GM23338 (cell line): ENCODE results near the gene C14orf119. TPM values are rescaled to one million over a fixed set of nuclear protein-coding genes. Genes with fewer than 3 reads are reported as not detected.

ENCODE experiments used
- ATAC-seq: fragments of 200-7000 bp; cut with Tn5 transposase; 3 replicates; pipeline ENCODE4 v1.9.1; 2020
- DNase-seq: peaks from one replicate; pipeline ENCODE4 v3.0.0-alpha.2; 2015; ENCODE audit warnings: low spot score
- H2AFZ ChIP-seq: fragments of 200-600 bp; sonication (generic); 2 replicates; pipeline ENCODE4 v1.8.0; 2016; ENCODE audit warnings: antibody characterized with exemption, mild to moderate bottlenecking, moderate library complexity
- H3F3A ChIP-seq: fragments of 200-600 bp; sonication (generic); replicated peaks from 2 replicates; pipeline ENCODE4 v1.8.0; 2017; ENCODE audit warnings: antibody characterized with exemption, mixed run types, low read depth
- H3K27ac ChIP-seq: fragments of 200-600 bp; sonication (generic); 2 replicates; pipeline ENCODE4 v1.6.1; 2016; ENCODE audit warnings: low read depth
- H3K27me3 ChIP-seq: fragments of 200-600 bp; sonication (generic); 2 replicates; pipeline ENCODE4 v1.8.0; 2016; ENCODE audit warnings: mild to moderate bottlenecking, mixed run types, moderate library complexity; ENCODE audit not compliant: insufficient read depth
- H3K36me3 ChIP-seq: fragments of 200-600 bp; sonication (generic); 2 replicates; pipeline ENCODE4 v1.8.0; 2016; ENCODE audit warnings: mild to moderate bottlenecking; ENCODE audit not compliant: insufficient read depth
- H3K4me1 ChIP-seq: fragments of 200-600 bp; sonication (generic); 2 replicates; pipeline ENCODE4 v1.8.0; 2016; ENCODE audit warnings: mild to moderate bottlenecking, moderate library complexity; ENCODE audit not compliant: insufficient read depth
- H3K4me2 ChIP-seq: fragments of 200-600 bp; sonication (generic); 2 replicates; pipeline ENCODE4 v1.7.1; 2017; ENCODE audit warnings: mixed run types
- H3K4me3 ChIP-seq: fragments of 200-600 bp; sonication (generic); 2 replicates; pipeline ENCODE4 v1.6.1; 2016; ENCODE audit warnings: mixed run types
- H3K79me2 ChIP-seq: fragments of 200-600 bp; sonication (generic); replicated peaks from 2 replicates; pipeline ENCODE4 v1.8.0; 2017; ENCODE audit warnings: mild to moderate bottlenecking; ENCODE audit not compliant: insufficient read depth
- H3K9me2 ChIP-seq: fragments of 200-600 bp; sonication (generic); 2 replicates; pipeline ENCODE4 v1.8.0; 2017; ENCODE audit not compliant: insufficient read depth
- H4K20me1 ChIP-seq: fragments of 200-600 bp; sonication (generic); replicated peaks from 2 replicates; pipeline ENCODE4 v1.8.0; 2017; ENCODE audit warnings: mild to moderate bottlenecking; ENCODE audit not compliant: insufficient read depth
- H3K27ac Mint-ChIP-seq: 2 replicates; pipeline ENCODE4 v1.8.0; 2020; ENCODE audit warnings: inconsistent platforms, mild to moderate bottlenecking, moderate library complexity, mixed read lengths
- H3K27me3 Mint-ChIP-seq: 3 replicates; pipeline ENCODE4 v1.8.0; 2022; ENCODE audit warnings: low read depth, mild to moderate bottlenecking, moderate library complexity, mixed read lengths, inconsistent platforms; ENCODE audit not compliant: insufficient read depth, poor library complexity
- H3K36me3 Mint-ChIP-seq: 3 replicates; pipeline ENCODE4 v1.8.0; 2021; ENCODE audit warnings: low read depth, mild to moderate bottlenecking, inconsistent platforms, moderate library complexity, mixed read lengths
- H3K4me1 Mint-ChIP-seq: 3 replicates; pipeline ENCODE4 v1.8.0; 2020; ENCODE audit warnings: mild to moderate bottlenecking, inconsistent platforms, mixed read lengths
- H3K4me3 Mint-ChIP-seq: 3 replicates; pipeline ENCODE4 v1.8.0; 2021; ENCODE audit warnings: moderate library complexity, mild to moderate bottlenecking, inconsistent platforms, mixed read lengths
- H3K9me3 Mint-ChIP-seq: 3 replicates; pipeline ENCODE4 v1.8.0; 2020; ENCODE audit warnings: moderate library complexity, mild to moderate bottlenecking, inconsistent platforms, mixed read lengths
- CTCF ChIP-seq, 2 experiments: fragments of 200-600 bp in 1 of 2; sonication (generic) in 1 of 2; conservative IDR thresholded peaks; 2 replicates each; pipeline versions ENCODE4 v1.5.1 to v1.6.1; 2016 to 2017; ENCODE audit warnings: antibody characterized with exemption in 2 of 2, low read depth in 2 of 2, mild to moderate bottlenecking in 2 of 2, moderate library complexity in 1 of 2
- ETS1 ChIP-seq: IDR thresholded peaks from 2 replicates; pipeline ENCODE4 v1.6.1; 2016; ENCODE audit warnings: antibody characterized with exemption
- EZH2 ChIP-seq: fragments of 200-600 bp; sonication (generic); IDR thresholded peaks from one replicate; pipeline ENCODE4 v1.8.0; 2017; ENCODE audit warnings: antibody characterized with exemption, mild to moderate bottlenecking, low read depth; ENCODE audit not compliant: unreplicated experiment
- EZH2phosphoT487 ChIP-seq: fragments of 200-600 bp; sonication (generic); IDR thresholded peaks from one replicate; pipeline ENCODE4 v1.8.1; 2018; ENCODE audit warnings: antibody characterized with exemption; ENCODE audit not compliant: unreplicated experiment
- JUNB ChIP-seq: IDR thresholded peaks from one replicate; pipeline ENCODE4 v1.6.1; 2016; ENCODE audit warnings: antibody characterized with exemption; ENCODE audit not compliant: unreplicated experiment
- STAT1 ChIP-seq: IDR thresholded peaks from one replicate; pipeline ENCODE4 v1.6.1; 2016; ENCODE audit warnings: antibody characterized with exemption; ENCODE audit not compliant: unreplicated experiment
- ZNF114 ChIP-seq: fragments of 250-450 bp; sonication (Bioruptor Pico); IDR thresholded peaks from 2 replicates; pipeline ENCODE4 v1.5.0; 2020; ENCODE audit warnings: mild to moderate bottlenecking, moderate library complexity
- ZNF462 ChIP-seq: fragments of 250-450 bp; sonication (Bioruptor Pico); IDR thresholded peaks from 2 replicates; pipeline ENCODE4 v1.5.0; 2020; ENCODE audit warnings: mild to moderate bottlenecking, moderate library complexity
- polyA plus RNA-seq: library from polyadenylated mRNA; unstranded; fragments of >200 nt; fragmentation: Nextera tagmentation; extraction: Ambion mirVana; gene quantifications from 2 replicates; pipeline ENCODE4 v1.2.1, GENCODE V29; 2016
- total RNA-seq: library from RNA; depleted of rRNA; stranded (reverse); fragments of >200 nt; shearing (Covaris generic); gene quantifications from 2 replicates; pipeline ENCODE4 v1.2.3, GENCODE V29; 2014

The C14orf119 gene
- total and polyA plus RNA-seq, 2 experiments from 2014 or later = 49.4 to 118 TPM

- Histone ChIP-seq H3K4me3 (no peak overlapping the region), H3K4me1 (peaks cover 14% of the 10 kb centered on the region; the same call in 1 of the 2 replicates), H3K4me2 (no peak overlapping the region), H3K27ac (no peak overlapping the region), H3K27me3 (peaks cover 4% of the 10 kb centered on the region; the same call in 1 of the 2 replicates), H2AFZ (no peak overlapping the region), H4K20me1 (no peaks in the 10 kb centered on the region; the same call in 1 of the 2 replicates), H3F3A (peaks cover 5% of the 10 kb centered on the region), H3K36me3 (no peaks in the 10 kb centered on the region; the same call in 1 of the 2 replicates), H3K9me2 (no peaks in the 10 kb centered on the region), H3K79me2 (no peaks in the 10 kb centered on the region)
- Mint-ChIP-seq H3K36me3 (peaks cover 26% of the 10 kb centered on the region), H3K27me3 (peaks cover 12% of the 10 kb centered on the region), H3K9me3 (no peaks in the 10 kb centered on the region), H3K4me3 (no peak overlapping the region), H3K4me1 (peaks cover 15% of the 10 kb centered on the region), H3K27ac (no peak overlapping the region)
- TF ChIP-seq CTCF (conservative IDR thresholded peaks at IDR 0.05; ENCODE audit: low read depth in 2 of 2) (peak; percentile 53 to 80), STAT1 (no peak)
- DNase-seq (peak; percentile 52), ATAC-seq (no peak)
Observed at GRCh38 chr14:23054000-23054811, 41.1 kb upstream of the C14orf119 start.

GRCh38 chr14:23055147-23055550 lies 40.2 kb upstream of the C14orf119 start:
- Mint-ChIP-seq H3K9me3 (no peaks in the 10 kb centered on the region), H3K27ac (no peak overlapping the region), H3K36me3 (peaks cover 31% of the 10 kb centered on the region), H3K27me3 (peaks cover 18% of the 10 kb centered on the region), H3K4me1 (peaks cover 15% of the 10 kb centered on the region), H3K4me3 (no peak overlapping the region; the same call in 2 of the 3 replicates)
- H3K27me3 ChIP-seq = peaks cover 4% of the 10 kb centered on the region; the same call in 1 of the 2 replicates
- peaks cover 12% of the 10 kb centered on the region for H3F3A ChIP-seq
- peaks cover under 1% of the 10 kb centered on the region for H3K36me3 ChIP-seq
- H3K9me2 ChIP-seq = no peaks in the 10 kb centered on the region
- ATAC-seq (no peak), DNase-seq (no peak)
- H3K4me3 ChIP-seq = no peak overlapping the region
- H4K20me1 ChIP-seq = peaks cover 4% of the 10 kb centered on the region; the same call in 1 of the 2 replicates
- no peaks in the 10 kb centered on the region for H3K79me2 ChIP-seq
- H3K4me1 ChIP-seq = peaks cover 14% of the 10 kb centered on the region; the same call in 1 of the 2 replicates
- H2AFZ ChIP-seq = no peak overlapping the region
- no peak overlapping the region for H3K27ac ChIP-seq
- H3K4me2 ChIP-seq = no peak overlapping the region
- TF ChIP-seq ZNF462 (CRISPR knock-in tag) (no peak), STAT1 (no peak), CTCF (conservative IDR thresholded peaks at IDR 0.05; ENCODE audit: low read depth in 2 of 2) (no peak), EZH2 (no peak), JUNB (no peak), EZH2phosphoT487 (no peak), ZNF114 (no peak), ETS1 (no peak)
